ENCODE data around the gene PWWP2B. TPM values are rescaled to one million over a fixed set of nuclear protein-coding genes. Genes with fewer than 3 reads are reported as not detected.

The PWWP2B gene
- 9.1 TPM for total RNA-seq (ENCODE audit: insufficient read depth, low replicate concordance)

- no peak for DNase-seq (ENCODE audit: low spot score)
Observed at GRCh38 chr10:132397036-132397541, at the start of gene PWWP2B. PWWP2B (plus strand) TSS chr10:132397200; CDS start chr10:132397227, 27 bp downstream.

- DNase-seq (ENCODE audit: low spot score), result no peak
Observed at GRCh38 chr10:132347211-132347930, 49.6 kb upstream of the PWWP2B start.

- DNase-seq (ENCODE audit: low spot score), result no peak
Observed at GRCh38 chr10:132347931-132348267, 49.1 kb upstream of the PWWP2B start.

GRCh38 chr10:132349766-132350165, 47.2 kb upstream of the PWWP2B start:
- no peak for DNase-seq (ENCODE audit: low spot score)

GRCh38 chr10:132350391-132350790, 46.6 kb upstream of the PWWP2B start:
- DNase-seq (ENCODE audit: low spot score), result no peak

GRCh38 chr10:132350946-132351345, 46.1 kb upstream of the PWWP2B start:
- no peak for DNase-seq (ENCODE audit: low spot score)

- DNase-seq (ENCODE audit: low spot score), result no peak
Observed at GRCh38 chr10:132351611-132352010, 45.4 kb upstream of the PWWP2B start.

GRCh38 chr10:132352462-132353308, 44.3 kb upstream of the PWWP2B start:
- DNase-seq (ENCODE audit: low spot score), result peak; percentile 25

GRCh38 chr10:132353456-132354355, 43.3 kb upstream of the PWWP2B start:
- no peak for DNase-seq (ENCODE audit: low spot score)

- DNase-seq (ENCODE audit: low spot score), result no peak
Observed at GRCh38 chr10:132354356-132355094, 42.5 kb upstream of the PWWP2B start.

- no peak for DNase-seq (ENCODE audit: low spot score)
Observed at GRCh38 chr10:132355297-132355696, 41.7 kb upstream of the PWWP2B start.

- DNase-seq (ENCODE audit: low spot score), result no peak
Observed at GRCh38 chr10:132355754-132356153, 41.2 kb upstream of the PWWP2B start.

- DNase-seq (ENCODE audit: low spot score), result no peak
Observed at GRCh38 chr10:132356621-132357195, 40.3 kb upstream of the PWWP2B start.

GRCh38 chr10:132357286-132358058, 39.5 kb upstream of the PWWP2B start:
- DNase-seq (ENCODE audit: low spot score), result no peak

- DNase-seq (ENCODE audit: low spot score), result no peak
Observed at GRCh38 chr10:132359305-132360040, 37.5 kb upstream of the PWWP2B start.

GRCh38 chr10:132360766-132361447, 36.1 kb upstream of the PWWP2B start:
- DNase-seq (ENCODE audit: low spot score), result no peak

GRCh38 chr10:132361581-132362101, 35.4 kb upstream of the PWWP2B start:
- no peak for DNase-seq (ENCODE audit: low spot score)

GRCh38 chr10:132362151-132362611, 34.8 kb upstream of the PWWP2B start:
- DNase-seq (ENCODE audit: low spot score), result no peak

Measured in umbilical cord (tissue), 2 donors.